PFSK-1 (cell line): Measurements from ENCODE around the gene AATF.

Experiments used
- FOXP2 ChIP-seq: optimal IDR thresholded peaks from 2 replicates; pipeline ENCODE3; 2011; ENCODE audit warnings: borderline replicate concordance, control low read depth, inconsistent platforms; ENCODE audit not compliant: insufficient read depth; ENCODE audit errors: extremely low read length, extremely low read depth
- POLR2AphosphoS5 ChIP-seq: IDR thresholded peaks from 2 replicates; pipeline ENCODE4 v1.6.1; 2012; ENCODE audit warnings: low read depth, mild to moderate bottlenecking, control low read depth, low read length, moderate library complexity
- REST ChIP-seq, 2 experiments: IDR thresholded peaks; 2 replicates each; pipeline versions ENCODE4 v1.6.1 to v1.8.0; 2011 to 2012; ENCODE audit warnings: low read depth in 2 of 2, low read length in 2 of 2, control low read depth in 1 of 2, inconsistent platforms in 1 of 2, mild to moderate bottlenecking in 1 of 2, moderate library complexity in 1 of 2; ENCODE audit not compliant: insufficient read depth in 1 of 2
- SIN3A ChIP-seq: IDR thresholded peaks from 2 replicates; pipeline ENCODE4 v1.6.1; 2012; ENCODE audit warnings: mild to moderate bottlenecking, low read length, moderate library complexity, borderline replicate concordance; ENCODE audit not compliant: insufficient read depth
- TAF1 ChIP-seq: IDR thresholded peaks from 2 replicates; pipeline ENCODE4 v1.6.1; 2012; ENCODE audit warnings: low read length, control low read depth, borderline replicate concordance; ENCODE audit not compliant: insufficient read depth

Gene AATF

GRCh38 chr17:36926226-36926625 is 22.5 kb upstream of the AATF start:
- no peak for TF ChIP-seq REST (IDR thresholded peaks at IDR 0.05; ENCODE audit: insufficient read depth in 1 of 2, low read depth in 2 of 2, low read length in 2 of 2)
- TF ChIP-seq SIN3A: no peak

- no peak for TF ChIP-seq TAF1
- no peak for TF ChIP-seq FOXP2
- no peak for TF ChIP-seq POLR2AphosphoS5
- TF ChIP-seq SIN3A: no peak
- no peak for TF ChIP-seq REST (IDR thresholded peaks at IDR 0.05; ENCODE audit: insufficient read depth in 1 of 2, low read depth in 2 of 2, low read length in 2 of 2)
Observed at GRCh38 chr17:36926701-36927100, 22.1 kb upstream of the AATF start.

GRCh38 chr17:36928471-36929345 is 20.0 kb upstream of the AATF start:
- TF ChIP-seq FOXP2: no peak
- TF ChIP-seq TAF1: no peak
- no peak for TF ChIP-seq SIN3A
- no peak for TF ChIP-seq POLR2AphosphoS5
- no peak for TF ChIP-seq REST (IDR thresholded peaks at IDR 0.05; ENCODE audit: insufficient read depth in 1 of 2, low read depth in 2 of 2, low read length in 2 of 2)

- TF ChIP-seq POLR2AphosphoS5 (no peak), SIN3A (no peak), TAF1 (no peak), FOXP2 (no peak), REST (IDR thresholded peaks at IDR 0.05; ENCODE audit: insufficient read depth in 1 of 2, low read depth in 2 of 2, low read length in 2 of 2) (no peak)
Observed at GRCh38 chr17:36929851-36930582, 18.7 kb upstream of the AATF start.
